IPS-18c (cell line): Measurements from ENCODE around the gene MRPL24.

Source experiments
- H3K4me3 ChIP-seq: 2 replicates; pipeline ENCODE4 v1.7.0; 2013; ENCODE audit warnings: low read depth, mild to moderate bottlenecking, low read length, moderate library complexity; ENCODE audit not compliant: insufficient read depth
- H3K9me3 ChIP-seq: one replicate; pipeline ENCODE4 v1.6.1; 2013; ENCODE audit warnings: mild to moderate bottlenecking, low read length, moderate library complexity; ENCODE audit not compliant: control insufficient read depth, insufficient read depth

Gene MRPL24

DNA sequence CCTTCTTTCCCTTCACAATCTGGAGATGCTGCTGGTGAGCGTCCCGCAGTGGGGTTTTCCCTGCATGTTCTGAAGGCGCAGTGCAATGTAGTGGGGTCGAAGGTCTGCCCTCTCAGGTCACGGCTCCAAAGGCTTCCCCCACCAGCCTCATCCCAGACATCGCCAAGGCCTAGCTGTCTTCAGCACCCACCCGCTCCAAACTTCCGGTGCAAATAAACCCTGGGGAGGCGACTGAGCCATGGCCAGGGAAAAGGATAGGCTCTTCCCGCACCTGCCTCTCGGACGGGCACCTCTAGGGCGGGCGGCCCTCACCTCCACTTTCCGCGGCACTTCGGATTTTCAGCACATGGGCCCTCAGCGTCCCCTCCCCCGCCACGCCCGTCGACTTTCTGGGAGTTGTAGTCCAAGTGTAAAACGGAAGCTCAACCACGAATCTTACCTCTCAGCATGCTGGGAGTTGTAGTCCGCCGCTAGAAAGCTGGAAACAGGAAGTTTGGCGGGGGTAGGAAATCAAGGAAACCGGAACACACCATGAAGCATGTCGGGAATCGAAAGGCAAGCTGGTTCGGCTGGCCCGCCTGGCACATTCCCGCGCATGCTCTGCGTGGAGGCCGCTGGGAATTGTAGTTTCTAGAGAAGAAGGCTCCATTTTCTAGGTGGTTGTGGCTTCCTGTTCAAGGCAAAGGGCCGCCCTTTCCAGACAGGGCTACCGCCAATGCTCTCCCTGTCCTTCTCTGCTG is at the start of gene MRPL24:
MRPL24 (minus strand) TSS at position 348 of the 740 bp plus-strand sequence. CDS start 2,384 bp downstream, outside the sequence.
- Histone ChIP-seq H3K4me3 (peak within 1 kb of the TSS; percentile 82), H3K9me3 (no peaks in the 10 kb centered on the region)

GRCh38 chr1:156789621-156790318 is 48.9 kb upstream of the MRPL24 start:
- no peaks in the 10 kb centered on the region for H3K9me3 ChIP-seq
- H3K4me3 ChIP-seq = no peak overlapping the region

GRCh38 chr1:156788136-156788535 is 47.2 kb upstream of the MRPL24 start:
- Histone ChIP-seq H3K4me3 (no peak overlapping the region), H3K9me3 (no peaks in the 10 kb centered on the region)

DNA sequence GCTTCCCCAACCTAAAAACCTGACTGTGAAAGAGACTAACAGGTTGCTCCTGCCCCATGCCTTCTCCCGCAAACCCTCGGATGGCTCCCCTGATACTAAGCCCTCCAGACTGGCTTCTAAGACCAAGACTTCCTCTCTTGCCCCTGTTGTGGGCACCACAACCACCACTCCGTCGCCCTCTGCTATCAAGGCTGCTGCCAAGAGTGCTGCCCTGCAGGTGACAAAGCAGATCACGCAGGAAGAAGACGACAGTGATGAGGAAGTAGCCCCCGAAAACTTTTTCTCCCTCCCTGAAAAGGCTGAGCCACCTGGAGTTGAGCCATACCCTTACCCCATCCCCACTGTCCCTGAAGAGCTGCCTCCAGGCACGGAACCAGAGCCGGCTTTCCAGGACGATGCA is 45.8 kb upstream of the MRPL24 start:
- Histone ChIP-seq H3K4me3 (no peak overlapping the region), H3K9me3 (no peaks in the 10 kb centered on the region)

GRCh38 chr1:156785458-156785857 is 44.6 kb upstream of the MRPL24 start:
- Histone ChIP-seq H3K9me3 (no peaks in the 10 kb centered on the region), H3K4me3 (no peak overlapping the region)

- Histone ChIP-seq H3K4me3 (no peak overlapping the region), H3K9me3 (no peaks in the 10 kb centered on the region)
These were observed 40.8 kb upstream of the MRPL24 start for GRCh38 chr1:156781585-156782186.

DNA sequence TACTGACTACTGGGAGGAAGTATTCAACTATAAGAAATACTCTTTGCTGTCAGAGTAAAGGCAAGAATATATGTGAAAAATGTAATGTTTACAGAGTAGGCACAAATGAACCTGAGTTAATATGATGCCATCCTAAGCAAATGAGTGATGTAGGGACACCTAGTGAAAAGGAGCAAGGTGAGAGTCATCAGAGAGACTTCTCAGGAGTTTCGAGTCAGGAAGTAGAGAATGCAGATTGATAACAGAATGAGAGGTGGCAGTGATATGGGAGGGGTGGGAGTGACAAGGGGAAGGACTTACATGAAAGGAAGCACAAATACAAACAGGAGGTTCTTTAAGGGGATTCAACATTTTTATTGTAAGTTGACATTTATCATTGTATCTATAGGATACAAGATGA is 36.7 kb upstream of the MRPL24 start:
- Histone ChIP-seq H3K4me3 (no peak overlapping the region), H3K9me3 (no peaks in the 10 kb centered on the region)

DNA sequence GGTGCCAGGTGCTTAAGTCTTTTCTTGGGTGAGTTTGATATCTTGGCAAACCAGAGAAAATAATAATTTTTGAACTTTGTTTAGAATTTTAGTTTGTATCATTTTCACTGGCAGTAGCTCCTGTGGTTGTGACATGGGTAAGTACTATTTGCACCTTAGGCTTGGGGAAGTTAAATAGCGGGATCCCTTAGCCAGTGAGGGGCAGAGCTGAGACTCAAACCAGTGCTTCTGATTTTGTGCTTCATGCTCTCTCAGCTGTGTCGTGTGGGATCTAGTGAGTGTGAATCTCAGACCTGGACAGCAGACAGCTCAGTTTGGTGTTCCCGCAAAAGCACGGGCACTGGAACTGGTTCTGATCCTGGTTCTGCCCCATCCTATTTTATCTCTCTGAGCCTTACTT is 36.1 kb upstream of the MRPL24 start:
- H3K4me3 ChIP-seq = no peak overlapping the region
- no peaks in the 10 kb centered on the region for H3K9me3 ChIP-seq

DNA sequence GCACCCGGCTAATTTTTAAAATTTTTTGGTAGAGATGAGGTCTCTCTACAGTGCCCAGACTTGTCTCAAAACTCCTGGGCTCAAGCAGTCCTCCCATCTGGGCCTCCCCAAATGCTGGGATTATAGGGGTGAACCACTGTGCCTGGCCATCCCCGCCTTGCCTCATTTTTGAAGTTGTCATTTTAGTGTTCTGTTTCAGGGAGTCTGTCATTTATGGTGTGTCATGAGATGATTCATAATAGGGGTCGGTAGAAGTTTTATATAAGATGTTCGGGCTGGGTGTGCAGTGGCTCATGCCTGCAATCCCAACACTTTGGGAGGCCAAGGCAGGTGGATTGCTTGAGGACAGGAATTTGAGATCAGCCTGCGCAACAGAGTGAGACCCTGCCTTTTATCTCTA is 34.9 kb upstream of the MRPL24 start:
- Histone ChIP-seq H3K4me3 (no peak overlapping the region), H3K9me3 (no peaks in the 10 kb centered on the region)

DNA sequence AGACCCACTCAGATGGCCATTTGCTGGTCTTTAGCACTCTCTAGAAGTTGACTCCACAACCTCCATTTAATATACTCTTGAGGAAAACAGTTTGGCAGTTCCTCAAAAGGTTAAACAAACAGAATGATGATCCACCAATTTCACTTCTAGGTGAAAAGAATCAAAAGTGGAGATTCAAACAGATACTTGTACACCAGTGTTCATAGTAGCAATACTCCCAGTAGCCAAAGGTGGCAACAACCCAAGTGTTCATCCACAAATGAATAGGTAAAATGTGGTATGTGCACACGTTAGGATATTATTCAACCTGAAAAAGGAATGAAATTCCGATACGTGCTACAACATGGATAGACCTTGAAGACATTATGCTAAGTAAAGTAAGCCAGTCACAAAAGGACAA is 32.7 kb upstream of the MRPL24 start:
- H3K9me3 ChIP-seq = no peaks in the 10 kb centered on the region
- H3K4me3 ChIP-seq = no peak overlapping the region

DNA sequence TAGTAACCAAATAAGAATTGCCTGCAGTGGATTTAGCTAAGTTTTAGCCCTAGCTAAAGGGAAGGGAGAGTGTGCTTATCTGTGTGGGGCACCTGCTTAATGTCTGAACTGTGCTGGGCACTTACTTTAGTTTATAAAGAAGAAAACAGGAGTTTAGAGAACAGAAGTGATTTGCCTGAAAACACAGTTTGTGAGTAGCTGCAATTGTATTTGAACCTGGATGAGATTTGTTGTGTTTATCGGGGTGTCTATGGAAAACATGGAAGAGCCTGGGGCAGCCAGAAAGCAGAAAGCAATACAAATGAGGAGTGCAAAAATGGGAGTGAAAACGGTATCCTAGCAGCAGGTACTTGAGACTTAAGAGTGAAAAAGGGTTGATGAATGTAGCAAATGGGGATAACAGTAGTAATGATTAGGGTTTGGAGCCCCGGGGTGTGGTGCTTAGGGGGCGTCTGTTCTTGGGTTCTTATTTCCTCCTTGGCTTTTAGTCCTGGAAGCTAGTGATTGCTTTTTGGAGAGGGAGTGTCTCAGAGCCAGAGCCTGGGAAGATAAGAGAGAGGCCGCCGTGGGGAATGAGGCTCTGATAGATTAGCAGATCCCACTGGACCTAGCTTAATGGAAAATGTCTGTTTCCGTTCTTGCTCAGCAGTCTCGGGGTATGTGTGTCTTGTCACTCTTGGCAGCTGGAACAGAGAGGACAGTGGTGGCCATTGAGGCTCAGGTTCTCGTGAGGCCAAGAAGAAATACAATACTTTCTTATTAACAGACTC is 32.0 kb upstream of the MRPL24 start:
- Histone ChIP-seq H3K4me3 (no peak overlapping the region), H3K9me3 (peaks cover 2% of the 10 kb centered on the region)

DNA sequence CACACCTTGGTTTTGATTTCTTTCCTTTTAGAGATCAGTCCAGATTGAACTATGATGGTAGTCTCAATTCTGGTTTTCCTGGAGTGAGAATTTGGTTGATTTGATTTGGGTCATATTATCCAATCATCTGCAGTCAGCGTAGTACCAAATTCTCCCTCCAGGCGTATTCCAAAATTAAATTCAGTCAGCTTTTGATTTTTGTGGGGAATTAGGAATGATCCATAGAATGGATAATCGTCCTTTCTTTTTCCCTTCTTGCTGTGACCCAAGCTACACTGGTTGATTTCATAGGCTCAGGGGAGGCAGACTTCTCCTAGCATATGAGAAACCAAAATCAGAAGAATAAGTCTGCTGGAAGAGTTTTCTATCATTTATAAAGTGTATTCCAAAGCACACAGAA is 31.3 kb upstream of the MRPL24 start:
- Histone ChIP-seq H3K4me3 (no peak overlapping the region), H3K9me3 (peaks cover 2% of the 10 kb centered on the region)

DNA sequence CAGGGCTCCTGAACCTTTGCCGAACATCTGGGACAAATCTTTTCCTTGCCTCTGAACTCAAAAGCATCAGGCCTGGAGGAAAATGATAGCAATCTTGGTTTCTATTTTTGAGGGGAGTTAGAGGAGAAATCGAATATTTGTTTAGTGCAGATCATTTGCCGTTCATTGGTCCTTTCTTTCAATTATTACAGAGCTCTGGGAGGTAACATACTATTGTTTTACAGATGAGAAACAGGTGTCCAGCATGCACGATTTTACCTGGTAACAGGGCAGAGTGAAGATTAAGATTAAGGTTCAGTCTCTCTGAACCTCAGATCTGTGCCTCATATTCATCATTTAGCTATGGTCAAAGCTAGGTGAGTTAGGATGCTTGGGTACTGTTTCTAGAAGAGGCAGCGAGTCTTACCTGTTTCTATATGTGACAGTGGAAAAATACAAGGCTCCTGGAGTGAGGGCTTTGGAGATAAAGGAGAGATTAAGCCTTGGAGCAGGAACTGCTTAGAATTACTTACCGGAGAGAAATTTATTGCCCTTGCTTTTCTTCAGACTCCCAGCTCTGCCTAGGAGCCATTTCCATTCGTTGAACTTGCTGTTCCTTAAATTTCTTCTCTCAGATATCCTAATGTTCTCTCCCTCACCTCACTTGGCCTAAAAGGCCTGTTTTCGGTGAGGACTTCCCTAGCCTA is 27.9 kb upstream of the MRPL24 start:
- Histone ChIP-seq H3K4me3 (peak overlapping the region; percentile 91), H3K9me3 (peaks cover 2% of the 10 kb centered on the region)

DNA sequence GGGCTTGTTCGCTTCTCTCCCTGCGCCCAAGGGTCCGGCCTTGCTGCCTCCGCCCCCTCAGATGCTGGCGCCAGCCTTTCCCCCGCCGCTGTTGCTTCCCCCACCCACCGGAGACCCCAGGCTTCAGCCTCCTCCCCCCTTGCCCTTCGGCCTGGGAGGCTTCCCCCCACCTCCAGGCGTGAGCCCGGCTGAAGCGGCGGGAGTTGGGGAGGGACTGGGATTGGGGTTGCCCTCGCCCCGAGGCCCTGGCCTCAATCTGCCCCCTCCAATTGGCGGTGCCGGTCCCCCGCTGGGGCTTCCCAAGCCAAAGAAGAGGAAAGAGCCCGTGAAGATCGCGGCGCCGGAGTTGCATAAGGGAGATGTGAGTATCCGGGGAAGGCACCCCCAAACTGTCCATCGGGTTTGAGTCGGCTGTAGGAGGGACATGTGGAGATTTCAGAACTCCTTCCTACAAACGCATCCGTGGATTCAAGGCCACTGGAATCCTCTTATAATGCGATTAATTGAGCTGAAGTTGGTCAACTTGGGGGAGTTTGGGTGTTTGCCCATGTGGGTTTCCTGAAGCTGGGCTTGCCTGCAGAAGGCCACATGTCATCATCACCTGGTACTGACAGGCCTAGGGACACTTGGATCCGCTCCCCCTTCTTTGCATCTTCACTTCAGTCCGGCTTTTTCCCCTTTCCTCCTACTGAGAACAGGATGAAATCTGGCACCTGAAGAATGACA is 27.2 kb upstream of the MRPL24 start:
- Histone ChIP-seq H3K9me3 (peaks cover 2% of the 10 kb centered on the region), H3K4me3 (peak overlapping the region; percentile 91)

DNA sequence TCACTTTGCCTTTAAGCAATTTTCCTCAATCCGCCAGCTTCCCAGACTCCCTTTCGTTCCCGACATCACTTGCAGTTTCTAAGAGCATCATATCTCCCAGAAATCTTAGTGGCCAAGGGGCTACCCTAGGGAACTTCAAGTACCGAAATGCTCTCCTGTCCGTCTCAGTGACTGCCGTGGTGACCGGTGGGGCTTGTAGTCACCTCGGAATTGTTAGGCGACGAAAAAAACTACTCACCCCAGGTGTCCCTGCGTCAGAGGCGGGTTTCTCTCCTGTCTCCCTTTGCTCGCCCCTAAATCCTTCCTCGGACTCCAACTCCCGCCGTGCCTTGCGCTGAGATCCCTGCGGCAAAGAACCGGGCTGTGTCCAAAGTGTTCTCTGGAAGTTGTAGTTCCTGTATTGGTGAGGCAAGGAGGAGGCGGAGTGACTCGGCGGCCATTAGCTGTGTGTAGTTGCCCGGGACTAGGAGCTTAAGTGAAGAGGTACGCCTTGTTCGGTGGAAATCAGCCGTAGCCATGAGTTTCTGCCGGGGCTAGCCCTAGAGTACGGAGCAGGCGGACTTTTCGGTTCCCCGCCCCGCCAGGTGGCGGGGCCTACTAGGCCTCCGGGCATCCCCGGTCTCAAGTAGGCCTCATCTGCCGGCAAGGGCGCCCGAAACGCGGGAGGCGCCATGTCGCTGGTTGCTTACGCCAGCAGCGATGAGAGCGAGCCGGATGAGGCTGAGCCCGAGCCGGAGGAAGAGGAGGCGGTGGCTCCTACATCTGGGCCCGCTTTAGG is 26.4 kb upstream of the MRPL24 start, which contains the start of gene PRCC:
PRCC (plus strand) TSS at position 435 of the 778 bp plus-strand sequence; CDS start at position 672, 237 bp downstream.
- H3K4me3 ChIP-seq = peak within 1 kb of the TSS; percentile 91

More for the DNA sequence above, 26.4 kb upstream of the MRPL24 start, which contains the start of gene PRCC:
- H3K9me3 ChIP-seq = peaks cover 2% of the 10 kb centered on the region
